ENCODE data around the gene LCE1E.

The LCE1E gene

GRCh38 chr1:152776361-152776760 is 9.7 kb upstream of the LCE1E start:
- no peak for DNase-seq (ENCODE audit: low spot score)
- H3K4me3 ChIP-seq: no peak overlapping the region
- TF ChIP-seq, protein P1, sequence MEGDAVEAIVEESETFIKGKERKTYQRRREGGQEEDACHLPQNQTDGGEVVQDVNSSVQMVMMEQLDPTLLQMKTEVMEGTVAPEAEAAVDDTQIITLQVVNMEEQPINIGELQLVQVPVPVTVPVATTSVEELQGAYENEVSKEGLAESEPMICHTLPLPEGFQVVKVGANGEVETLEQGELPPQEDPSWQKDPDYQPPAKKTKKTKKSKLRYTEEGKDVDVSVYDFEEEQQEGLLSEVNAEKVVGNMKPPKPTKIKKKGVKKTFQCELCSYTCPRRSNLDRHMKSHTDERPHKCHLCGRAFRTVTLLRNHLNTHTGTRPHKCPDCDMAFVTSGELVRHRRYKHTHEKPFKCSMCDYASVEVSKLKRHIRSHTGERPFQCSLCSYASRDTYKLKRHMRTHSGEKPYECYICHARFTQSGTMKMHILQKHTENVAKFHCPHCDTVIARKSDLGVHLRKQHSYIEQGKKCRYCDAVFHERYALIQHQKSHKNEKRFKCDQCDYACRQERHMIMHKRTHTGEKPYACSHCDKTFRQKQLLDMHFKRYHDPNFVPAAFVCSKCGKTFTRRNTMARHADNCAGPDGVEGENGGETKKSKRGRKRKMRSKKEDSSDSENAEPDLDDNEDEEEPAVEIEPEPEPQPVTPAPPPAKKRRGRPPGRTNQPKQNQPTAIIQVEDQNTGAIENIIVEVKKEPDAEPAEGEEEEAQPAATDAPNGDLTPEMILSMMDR (IDR thresholded peaks at IDR 0.05): no peak
- no peak overlapping the region for H3K27ac ChIP-seq

DNA sequence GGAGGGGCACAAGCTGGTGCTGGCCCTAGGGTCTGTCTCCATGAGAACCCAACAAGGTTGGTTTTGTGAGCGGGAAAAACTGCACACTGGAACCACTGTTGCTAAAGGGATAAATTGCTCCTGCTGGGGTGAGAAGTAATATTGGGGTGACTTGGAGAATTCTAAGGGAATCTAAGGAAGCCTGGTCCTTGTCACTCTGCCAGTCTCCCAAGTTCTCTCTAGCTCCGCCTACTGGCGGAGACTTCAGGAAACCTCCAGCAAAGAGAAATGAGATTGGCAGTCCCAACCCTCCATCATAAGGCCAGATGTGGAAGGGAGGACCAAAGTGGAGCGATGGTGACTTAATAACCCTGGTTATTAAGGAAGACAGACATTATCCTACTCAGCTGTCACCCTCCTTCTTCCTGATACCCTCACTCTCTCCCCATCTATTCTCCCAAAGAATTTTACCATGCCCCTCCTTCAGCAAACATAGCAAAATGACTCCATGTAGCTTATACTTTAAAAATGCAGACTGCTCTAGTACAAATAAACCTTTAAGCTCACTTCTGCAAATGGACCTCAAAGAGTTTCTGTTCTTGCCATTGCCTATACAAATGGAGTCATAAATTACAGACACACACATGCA is 8.4 kb upstream of the LCE1E start:
- H3K27ac ChIP-seq: no peak overlapping the region
- no peak for DNase-seq (ENCODE audit: low spot score)
- TF ChIP-seq, protein P1 (IDR thresholded peaks at IDR 0.05): no peak
- no peak overlapping the region for H3K4me3 ChIP-seq

DNA sequence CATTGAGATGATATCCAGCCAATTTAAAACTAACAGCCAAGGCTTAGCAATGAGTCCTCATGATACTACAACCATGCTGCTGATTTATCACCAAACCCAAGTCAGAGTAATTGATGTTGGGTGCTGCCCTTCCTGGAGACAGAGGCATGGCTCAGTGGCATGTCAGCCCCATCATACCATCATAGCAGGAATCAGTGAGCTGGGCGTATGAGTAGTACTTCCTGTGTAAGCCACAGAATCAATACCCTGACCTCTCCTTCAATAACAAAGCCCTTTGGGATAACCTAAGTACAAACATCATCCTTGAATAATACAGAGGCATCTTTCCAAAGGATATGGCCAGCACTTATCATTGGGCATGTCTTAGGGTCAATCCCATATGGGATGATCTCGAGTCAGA is 3.0 kb upstream of the LCE1E start:
- TF ChIP-seq, protein P1 (IDR thresholded peaks at IDR 0.05): no peak
- no peak overlapping the region for H3K27ac ChIP-seq
- no peak for DNase-seq (ENCODE audit: low spot score)
- H3K4me3 ChIP-seq: no peak overlapping the region

DNA sequence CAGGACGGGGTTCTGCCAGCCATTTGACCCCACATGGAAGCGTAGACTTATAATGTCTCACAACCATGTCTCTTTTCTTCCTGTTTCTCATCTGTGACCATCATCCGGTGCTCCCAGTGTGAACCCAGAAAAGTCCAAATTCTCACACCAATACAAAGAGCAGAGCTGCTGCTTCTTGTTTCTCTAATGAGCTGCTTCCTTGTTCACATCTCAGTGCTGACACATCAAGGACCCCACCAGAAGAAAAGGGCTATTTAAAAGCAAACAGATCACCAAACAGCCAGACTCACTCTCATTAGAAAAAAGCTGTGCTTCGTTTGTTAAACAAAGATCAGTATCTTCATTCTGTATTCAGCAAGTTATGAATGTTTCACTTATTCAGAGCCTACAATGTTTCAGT is 9.6 kb downstream of the LCE1E start:
- DNase-seq (ENCODE audit: low spot score): no peak
- no peak overlapping the region for H3K27ac ChIP-seq
- TF ChIP-seq, protein P1 (IDR thresholded peaks at IDR 0.05): no peak
- H3K4me3 ChIP-seq: no peak overlapping the region

DNA sequence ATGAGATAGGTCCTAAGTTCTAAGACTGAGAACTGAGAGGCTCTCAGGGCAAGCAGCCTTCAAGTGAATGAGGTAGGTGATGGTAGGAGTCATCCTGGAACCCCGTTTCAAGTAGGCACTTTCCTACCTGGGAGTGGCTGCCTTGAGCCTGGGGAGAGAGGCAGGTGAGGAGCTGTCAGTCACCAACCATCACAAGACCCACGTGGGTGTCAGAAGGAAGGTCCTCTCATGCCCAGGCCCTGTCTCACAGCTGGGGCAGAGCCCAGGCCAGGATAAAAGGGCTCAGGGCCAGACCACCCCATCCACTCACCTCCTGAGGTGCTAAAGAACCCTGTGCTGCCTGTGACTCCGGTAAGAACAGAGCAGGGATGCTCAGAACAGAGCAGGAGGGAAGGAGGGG is 10.4 kb downstream of the LCE1E start, which contains the start of gene LCE1D:
LCE1D (plus strand) TSS at position 301 of the 400 bp plus-strand sequence. CDS start 1,074 bp downstream, outside the sequence.
- DNase-seq (ENCODE audit: low spot score): no peak
- Histone ChIP-seq H3K27ac (no peak within 1 kb of the TSS), H3K4me3 (no peak within 1 kb of the TSS)
- TF ChIP-seq, protein P1 (IDR thresholded peaks at IDR 0.05): no peak

DNA sequence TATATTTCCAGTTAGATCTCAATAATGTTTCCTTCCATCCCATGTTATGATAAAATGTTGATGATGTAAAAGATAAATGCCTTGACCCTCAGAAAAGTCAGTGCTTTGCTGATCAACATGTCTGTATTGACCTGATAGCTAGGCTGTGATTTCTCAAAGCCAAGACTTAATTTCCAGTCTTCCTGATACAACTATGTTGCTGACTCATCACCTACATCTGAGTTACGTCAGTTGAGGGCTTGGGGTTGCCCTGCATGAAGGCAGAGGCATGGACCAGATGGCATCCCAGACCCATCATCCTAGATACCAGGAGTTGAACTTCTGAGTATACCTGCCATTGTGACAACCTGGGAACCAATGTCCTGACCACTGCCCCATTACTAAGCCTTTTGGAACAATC is 15.3 kb downstream of the LCE1E start:
- DNase-seq (ENCODE audit: low spot score): no peak
- TF ChIP-seq, protein P1 (IDR thresholded peaks at IDR 0.05): no peak
- H3K27ac ChIP-seq: no peak overlapping the region
- H3K4me3 ChIP-seq: no peak overlapping the region

DNA sequence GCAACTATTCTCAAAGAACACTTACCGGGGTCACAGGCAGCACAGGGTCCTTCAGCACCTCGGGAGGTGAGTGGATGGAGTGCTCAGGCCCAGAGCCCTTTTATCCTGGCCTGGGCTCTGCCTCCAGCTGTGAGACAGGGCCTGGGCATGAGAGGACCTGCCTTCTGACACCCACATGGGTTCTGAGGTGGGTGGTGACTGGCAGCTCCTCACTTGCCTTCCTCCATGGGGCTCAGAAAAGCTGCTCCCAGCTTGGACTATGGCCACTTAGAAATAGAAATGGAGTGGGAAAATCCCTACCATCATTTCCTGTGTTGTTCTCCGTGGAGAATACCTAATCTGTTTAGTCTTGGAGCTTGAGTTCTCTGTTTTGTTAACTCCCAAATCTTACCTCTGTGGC is 20.5 kb downstream of the LCE1E start, which contains the start of gene LCE1C:
LCE1C (minus strand) TSS at position 76 of the 400 bp plus-strand sequence. CDS start 1,173 bp downstream, outside the sequence.
- DNase-seq (ENCODE audit: low spot score): no peak
- Histone ChIP-seq H3K27ac (no peak within 1 kb of the TSS), H3K4me3 (no peak within 1 kb of the TSS)
- TF ChIP-seq, protein P1 (IDR thresholded peaks at IDR 0.05): no peak
